ENCODE data around the gene TAB2.

DNA sequence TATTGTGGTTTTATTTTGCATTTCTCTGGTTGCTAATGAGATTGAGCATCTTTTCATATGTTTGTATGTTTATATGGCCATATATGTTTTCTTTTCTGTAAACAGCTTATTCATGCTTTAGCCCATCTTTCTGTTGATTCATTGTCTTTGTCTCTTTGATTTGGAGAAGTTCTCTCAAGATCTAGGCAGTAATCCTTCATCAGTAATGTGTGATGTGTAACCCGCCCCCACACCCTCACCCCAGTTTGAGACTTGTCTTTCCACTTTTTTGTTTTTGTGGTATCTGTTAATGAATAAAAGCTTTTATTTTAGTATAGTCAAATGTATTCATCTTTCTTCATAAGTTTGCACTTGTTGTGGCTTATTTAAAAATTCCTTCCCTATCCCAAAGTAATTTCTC lies 141.3 kb downstream of the TAB2 start:
- TF ChIP-seq CTCF (IDR thresholded peaks at IDR 0.05; ENCODE audit: extremely low read depth in 1 of 2, insufficient read depth in 1 of 2, low read depth in 1 of 2, low read length in 2 of 2): no peak
- no peak for TF ChIP-seq EZH2 (IDR thresholded peaks at IDR 0.05; ENCODE audit: borderline replicate concordance, low read depth, low read length, severe bottlenecking)
- no peak for TF ChIP-seq POLR2A (IDR thresholded peaks at IDR 0.05; ENCODE audit: low read depth, low read length)

Data from endothelial cell of umbilical vein (primary cell).